ENCODE data around the gene FAM170B. TPM values are rescaled to one million over a fixed set of nuclear protein-coding genes. Genes with fewer than 3 reads are reported as not detected.

Gene FAM170B
- total RNA-seq, 1 experiment from 2014 or later, result not detected

GRCh38 chr10:49105076-49105475 lies 28.7 kb downstream of the FAM170B start:
- H3K79me2 ChIP-seq (ENCODE audit: low read length), result no peaks in the 10 kb centered on the region
- no peak overlapping the region for H2AFZ ChIP-seq (ENCODE audit: low read length)
- H3K36me3 ChIP-seq (ENCODE audit: insufficient read depth, low read length), result no peaks in the 10 kb centered on the region
- no peak overlapping the region for H3K4me3 ChIP-seq (ENCODE audit: low read length)
- no peaks in the 10 kb centered on the region for H3K4me1 ChIP-seq (ENCODE audit: low read length)
- H3K4me2 ChIP-seq (ENCODE audit: low read depth, low read length, poor library complexity, severe bottlenecking), result no peak overlapping the region
- no peak overlapping the region for H3K27ac ChIP-seq (ENCODE audit: low read length)
- no peak for DNase-seq
- no peaks in the 10 kb centered on the region for H3K27me3 ChIP-seq (ENCODE audit: low read length)
- no peaks in the 10 kb centered on the region for H4K20me1 ChIP-seq (ENCODE audit: insufficient read depth, low read depth, low read length)
- no peak overlapping the region for H3K9ac ChIP-seq (ENCODE audit: low read length)
- no peaks in the 10 kb centered on the region for H3K9me2 ChIP-seq (replicated peaks; ENCODE audit: insufficient read depth, low read length)
- H3K9me3 ChIP-seq (ENCODE audit: low read length), result no peaks in the 10 kb centered on the region

GRCh38 chr10:49104323-49104722 lies 29.5 kb downstream of the FAM170B start:
- Histone ChIP-seq H3K9ac (ENCODE audit: low read length) (no peak overlapping the region), H2AFZ (ENCODE audit: low read length) (no peak overlapping the region), H4K20me1 (ENCODE audit: insufficient read depth, low read depth, low read length) (no peaks in the 10 kb centered on the region), H3K4me1 (ENCODE audit: low read length) (no peaks in the 10 kb centered on the region), H3K27me3 (ENCODE audit: low read length) (no peaks in the 10 kb centered on the region), H3K79me2 (ENCODE audit: low read length) (no peaks in the 10 kb centered on the region), H3K4me2 (ENCODE audit: low read depth, low read length, poor library complexity, severe bottlenecking) (no peak overlapping the region), H3K9me3 (ENCODE audit: low read length) (no peaks in the 10 kb centered on the region), H3K36me3 (ENCODE audit: insufficient read depth, low read length) (no peaks in the 10 kb centered on the region), H3K9me2 (replicated peaks; ENCODE audit: insufficient read depth, low read length) (no peaks in the 10 kb centered on the region), H3K4me3 (ENCODE audit: low read length) (no peak overlapping the region), H3K27ac (ENCODE audit: low read length) (no peak overlapping the region)
- no peak for DNase-seq

- Histone ChIP-seq H3K27ac (ENCODE audit: low read length) (no peak overlapping the region), H2AFZ (ENCODE audit: low read length) (no peak overlapping the region), H3K9ac (ENCODE audit: low read length) (no peak overlapping the region), H3K9me3 (ENCODE audit: low read length) (no peaks in the 10 kb centered on the region), H3K9me2 (replicated peaks; ENCODE audit: insufficient read depth, low read length) (no peaks in the 10 kb centered on the region), H3K79me2 (ENCODE audit: low read length) (no peaks in the 10 kb centered on the region), H3K4me3 (ENCODE audit: low read length) (no peak overlapping the region), H3K4me2 (ENCODE audit: low read depth, low read length, poor library complexity, severe bottlenecking) (no peak overlapping the region), H3K36me3 (ENCODE audit: insufficient read depth, low read length) (no peaks in the 10 kb centered on the region), H3K4me1 (ENCODE audit: low read length) (no peaks in the 10 kb centered on the region), H4K20me1 (ENCODE audit: insufficient read depth, low read depth, low read length) (no peaks in the 10 kb centered on the region), H3K27me3 (ENCODE audit: low read length) (no peaks in the 10 kb centered on the region)
- no peak for DNase-seq
These were observed 30.1 kb downstream of the FAM170B start for GRCh38 chr10:49103761-49104160.

GRCh38 chr10:49099046-49099445 lies 34.8 kb downstream of the FAM170B start:
- H4K20me1 ChIP-seq (ENCODE audit: insufficient read depth, low read depth, low read length), result no peaks in the 10 kb centered on the region
- H2AFZ ChIP-seq (ENCODE audit: low read length), result no peak overlapping the region
- DNase-seq, result no peak
- no peaks in the 10 kb centered on the region for H3K79me2 ChIP-seq (ENCODE audit: low read length)
- no peaks in the 10 kb centered on the region for H3K36me3 ChIP-seq (ENCODE audit: insufficient read depth, low read length)
- no peaks in the 10 kb centered on the region for H3K4me1 ChIP-seq (ENCODE audit: low read length)
- H3K4me2 ChIP-seq (ENCODE audit: low read depth, low read length, poor library complexity, severe bottlenecking), result no peak overlapping the region
- no peaks in the 10 kb centered on the region for H3K9me2 ChIP-seq (replicated peaks; ENCODE audit: insufficient read depth, low read length)
- no peak overlapping the region for H3K9ac ChIP-seq (ENCODE audit: low read length)
- no peaks in the 10 kb centered on the region for H3K9me3 ChIP-seq (ENCODE audit: low read length)
- no peak overlapping the region for H3K4me3 ChIP-seq (ENCODE audit: low read length)
- no peaks in the 10 kb centered on the region for H3K27me3 ChIP-seq (ENCODE audit: low read length)
- no peak overlapping the region for H3K27ac ChIP-seq (ENCODE audit: low read length)

- Histone ChIP-seq H3K36me3 (ENCODE audit: insufficient read depth, low read length) (no peaks in the 10 kb centered on the region), H4K20me1 (ENCODE audit: insufficient read depth, low read depth, low read length) (no peaks in the 10 kb centered on the region), H3K4me3 (ENCODE audit: low read length) (no peak overlapping the region), H3K79me2 (ENCODE audit: low read length) (no peaks in the 10 kb centered on the region), H2AFZ (ENCODE audit: low read length) (no peak overlapping the region), H3K9ac (ENCODE audit: low read length) (no peak overlapping the region), H3K4me2 (ENCODE audit: low read depth, low read length, poor library complexity, severe bottlenecking) (no peak overlapping the region), H3K9me2 (replicated peaks; ENCODE audit: insufficient read depth, low read length) (no peaks in the 10 kb centered on the region), H3K27me3 (ENCODE audit: low read length) (no peaks in the 10 kb centered on the region), H3K9me3 (ENCODE audit: low read length) (no peaks in the 10 kb centered on the region), H3K4me1 (ENCODE audit: low read length) (no peaks in the 10 kb centered on the region), H3K27ac (ENCODE audit: low read length) (no peak overlapping the region)
- DNase-seq, result no peak
These were observed 36.9 kb downstream of the FAM170B start for GRCh38 chr10:49096890-49097445.

- no peaks in the 10 kb centered on the region for H3K9me2 ChIP-seq (replicated peaks; ENCODE audit: insufficient read depth, low read length)
- no peak overlapping the region for H3K4me2 ChIP-seq (ENCODE audit: low read depth, low read length, poor library complexity, severe bottlenecking)
- H3K27me3 ChIP-seq (ENCODE audit: low read length), result no peaks in the 10 kb centered on the region
- H3K4me1 ChIP-seq (ENCODE audit: low read length), result no peaks in the 10 kb centered on the region
- no peak overlapping the region for H3K4me3 ChIP-seq (ENCODE audit: low read length)
- H4K20me1 ChIP-seq (ENCODE audit: insufficient read depth, low read depth, low read length), result no peaks in the 10 kb centered on the region
- H3K9me3 ChIP-seq (ENCODE audit: low read length), result no peaks in the 10 kb centered on the region
- H2AFZ ChIP-seq (ENCODE audit: low read length), result no peak overlapping the region
- no peak overlapping the region for H3K9ac ChIP-seq (ENCODE audit: low read length)
- no peaks in the 10 kb centered on the region for H3K79me2 ChIP-seq (ENCODE audit: low read length)
- DNase-seq, result no peak
- no peak overlapping the region for H3K27ac ChIP-seq (ENCODE audit: low read length)
- H3K36me3 ChIP-seq (ENCODE audit: insufficient read depth, low read length), result no peaks in the 10 kb centered on the region
These were observed 39.2 kb downstream of the FAM170B start for GRCh38 chr10:49094646-49095045.

GRCh38 chr10:49093922-49094321 lies 39.9 kb downstream of the FAM170B start:
- DNase-seq, result no peak
- Histone ChIP-seq H3K27ac (ENCODE audit: low read length) (no peak overlapping the region), H3K79me2 (ENCODE audit: low read length) (no peaks in the 10 kb centered on the region), H3K4me2 (ENCODE audit: low read depth, low read length, poor library complexity, severe bottlenecking) (no peak overlapping the region), H3K4me1 (ENCODE audit: low read length) (no peaks in the 10 kb centered on the region), H2AFZ (ENCODE audit: low read length) (no peak overlapping the region), H4K20me1 (ENCODE audit: insufficient read depth, low read depth, low read length) (no peaks in the 10 kb centered on the region), H3K9ac (ENCODE audit: low read length) (no peak overlapping the region), H3K36me3 (ENCODE audit: insufficient read depth, low read length) (no peaks in the 10 kb centered on the region), H3K9me2 (replicated peaks; ENCODE audit: insufficient read depth, low read length) (no peaks in the 10 kb centered on the region), H3K27me3 (ENCODE audit: low read length) (no peaks in the 10 kb centered on the region), H3K4me3 (ENCODE audit: low read length) (no peak overlapping the region), H3K9me3 (ENCODE audit: low read length) (no peaks in the 10 kb centered on the region)

- no peaks in the 10 kb centered on the region for H3K79me2 ChIP-seq (ENCODE audit: low read length)
- H3K4me3 ChIP-seq (ENCODE audit: low read length), result no peak overlapping the region
- no peaks in the 10 kb centered on the region for H3K9me2 ChIP-seq (replicated peaks; ENCODE audit: insufficient read depth, low read length)
- no peaks in the 10 kb centered on the region for H3K36me3 ChIP-seq (ENCODE audit: insufficient read depth, low read length)
- DNase-seq, result no peak
- H3K27ac ChIP-seq (ENCODE audit: low read length), result no peak overlapping the region
- 0 out of 2 replicates have a peak, but pooled peaks cover under 1% of the 10 kb centered on the region for H3K9me3 ChIP-seq (ENCODE audit: low read length)
- no peaks in the 10 kb centered on the region for H3K4me1 ChIP-seq (ENCODE audit: low read length)
- no peak overlapping the region for H3K9ac ChIP-seq (ENCODE audit: low read length)
- H3K27me3 ChIP-seq (ENCODE audit: low read length), result no peaks in the 10 kb centered on the region
- no peak overlapping the region for H3K4me2 ChIP-seq (ENCODE audit: low read depth, low read length, poor library complexity, severe bottlenecking)
- H2AFZ ChIP-seq (ENCODE audit: low read length), result no peak overlapping the region
- H4K20me1 ChIP-seq (ENCODE audit: insufficient read depth, low read depth, low read length), result no peaks in the 10 kb centered on the region
These were observed 41.3 kb downstream of the FAM170B start for GRCh38 chr10:49092477-49092876.
